VCaP (cell line): ENCODE measurements around the gene GHITM.

ENCODE experiments used
- H3K27ac ChIP-seq: fragments of 450-650 bp; 2 replicates; pipeline ENCODE4 v1.5.1; 2017
- CTCF ChIP-seq: fragments of 450-650 bp; conservative IDR thresholded peaks from 2 replicates; pipeline ENCODE4 v1.5.1; 2017; ENCODE audit warnings: mild to moderate bottlenecking, moderate library complexity

The GHITM gene

GRCh38 chr10:84194424-84195043 is 55.2 kb downstream of the GHITM start, which contains the start of gene CDHR1:
Gene CDHR1, plus strand, starts transcription at chr10:84194537. Its CDS starts 224 bp downstream, at chr10:84194761.
- TF ChIP-seq CTCF = no peak

GRCh38 chr10:84195044-84195830 is 55.9 kb downstream of the GHITM start:
- TF ChIP-seq CTCF = no peak
- no peak overlapping the region for H3K27ac ChIP-seq

More at GRCh38 chr10:84194424-84195043, 55.2 kb downstream of the GHITM start, which contains the start of gene CDHR1:
- no peak within 1 kb of the TSS; the same call in 1 of the 2 replicates for H3K27ac ChIP-seq

- TF ChIP-seq CTCF = no peak
- no peak overlapping the region for H3K27ac ChIP-seq
These were observed 56.8 kb downstream of the GHITM start for GRCh38 chr10:84196083-84196482.

- no peak for TF ChIP-seq CTCF
- H3K27ac ChIP-seq = no peak overlapping the region
These were observed 57.6 kb downstream of the GHITM start for GRCh38 chr10:84196941-84197340.

GRCh38 chr10:84197643-84198042 is 58.3 kb downstream of the GHITM start:
- TF ChIP-seq CTCF = no peak

GRCh38 chr10:84198206-84198915 is 59.1 kb downstream of the GHITM start:
- TF ChIP-seq CTCF = no peak
- H3K27ac ChIP-seq = no peak overlapping the region

More at GRCh38 chr10:84197643-84198042, 58.3 kb downstream of the GHITM start:
- no peak overlapping the region for H3K27ac ChIP-seq

GRCh38 chr10:84200537-84201243 is 61.4 kb downstream of the GHITM start:
- no peak overlapping the region for H3K27ac ChIP-seq
- no peak for TF ChIP-seq CTCF
